K562 treated with DMSO at 1 percent for 24 hours (cell line): ENCODE data around the gene RPUSD4. TPM values are rescaled to one million over a fixed set of nuclear protein-coding genes. Genes with fewer than 3 reads are reported as not detected.

Experiments
- total RNA-seq: library from RNA; unstranded; fragments of 300-600 nt; gene quantifications from 2 replicates; pipeline ENCODE4 v1.2.3, GENCODE V29; 2022; ENCODE audit warnings: low read depth; ENCODE audit not compliant: insufficient read depth

Gene RPUSD4
- total RNA-seq: 15.4 and 16.0 TPM in 2 replicates

DNA sequence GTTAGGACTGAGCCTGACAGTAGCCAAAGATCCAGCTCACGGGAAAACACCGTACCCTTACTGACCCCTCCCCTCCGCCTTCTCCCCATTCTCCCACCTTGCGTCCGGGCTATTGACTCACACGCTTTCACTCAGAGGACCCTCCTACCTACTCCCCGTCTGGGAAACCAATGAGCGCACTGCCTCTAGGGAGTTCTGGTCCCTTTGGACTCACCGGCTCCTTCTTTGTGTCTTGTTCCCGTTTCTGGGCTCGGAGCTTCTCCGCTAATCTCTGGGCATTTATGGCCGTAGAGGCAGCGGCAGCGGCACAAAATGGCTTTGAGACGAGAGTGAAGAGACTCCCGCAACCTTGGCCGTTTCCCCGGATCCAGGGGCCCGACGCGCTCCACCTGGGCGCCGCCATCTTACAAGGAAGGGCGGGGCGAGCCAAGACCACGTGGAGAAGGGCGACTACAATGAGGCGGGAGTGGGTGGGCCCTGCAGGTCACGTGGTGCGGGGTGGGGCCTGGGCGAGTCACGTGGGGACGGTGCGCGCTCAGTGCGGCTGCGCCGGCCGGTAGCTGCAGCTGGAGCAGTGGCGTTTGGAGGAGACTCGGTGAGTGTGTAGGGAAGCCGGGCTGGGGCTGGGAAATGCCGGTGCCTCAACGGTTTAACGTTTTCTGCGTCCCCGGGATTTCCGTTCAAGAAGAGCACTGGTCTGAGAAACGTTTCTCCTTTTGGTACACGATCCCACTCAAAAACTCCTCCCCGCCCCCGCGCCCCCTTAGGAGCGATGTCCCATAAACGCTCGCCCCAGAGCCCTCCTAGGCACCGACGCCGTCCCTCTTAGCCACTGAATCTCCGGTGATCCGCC, at the start of gene RPUSD4, which contains the start of gene FAM118B:
RPUSD4 (minus strand) TSS at position 415 of the 853 bp plus-strand sequence; CDS start at position 403, 12 bp downstream.
FAM118B (plus strand) TSS at position 547 of the 853 bp plus-strand sequence. CDS start 23,220 bp downstream, outside the sequence.

Other genes starting within 250 kb of the RPUSD4 start
- 1.1 and 1.6 TPM in 2 replicates for gene CDON, start 148.8 kb downstream of the RPUSD4 start, total RNA-seq
- 8.6 and 11.7 TPM in 2 replicates for gene FAM118B, start 132 bp upstream of the RPUSD4 start, total RNA-seq
- gene SRPRA, start 57.2 kb upstream of the RPUSD4 start, total RNA-seq: 103 and 106 TPM in 2 replicates
- gene FOXRED1, start 57.5 kb upstream of the RPUSD4 start, total RNA-seq: 53.3 and 53.8 TPM in 2 replicates
- gene TIRAP, start 71.4 kb upstream of the RPUSD4 start, total RNA-seq: 9.0 and 9.9 TPM in 2 replicates
- 18.6 and 22.2 TPM in 2 replicates for gene DCPS, start 92.4 kb upstream of the RPUSD4 start, total RNA-seq
- gene ST3GAL4, start 144.0 kb upstream of the RPUSD4 start, total RNA-seq: 29.5 and 34.6 TPM in 2 replicates